GM21515 (cell line): ENCODE measurements around the gene FDXR.

Experiments
- ATAC-seq: cut with Tn5 transposase; IDR thresholded peaks from one replicate; pipeline ENCODE4 v1.9.1; 2021; ENCODE audit not compliant: unreplicated experiment

FDXR gene

DNA sequence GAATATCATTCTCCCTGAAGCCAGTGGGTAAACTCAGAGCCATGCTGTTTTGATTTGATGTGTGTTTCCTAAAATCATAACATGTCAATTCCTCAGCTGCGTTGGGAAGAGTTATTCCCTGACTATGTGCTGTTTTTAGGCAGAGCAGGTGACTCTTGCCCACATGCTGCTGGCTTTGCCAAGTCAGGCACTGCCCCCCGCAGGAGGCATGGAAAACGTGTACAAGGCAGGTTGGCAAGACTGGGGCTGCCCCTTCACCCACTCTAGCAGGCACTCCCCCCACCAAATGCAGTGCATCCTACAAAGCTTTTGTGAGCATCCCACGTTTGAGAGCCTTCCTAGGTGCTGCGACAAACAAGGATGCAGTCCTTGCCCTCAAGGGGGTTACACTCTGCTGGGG lies 58.3 kb downstream of the FDXR start:
- no peak for ATAC-seq
